SK-N-SH treated with all-trans-retinoic acid at 6 μM for 48 hours (cell line): ENCODE results near the gene AGRP.

Experiments used
- ATAC-seq: fragments of 200-7000 bp; cut with Tn5 transposase; 3 replicates; pipeline ENCODE4 v1.9.1; 2020; ENCODE audit warnings: mild to moderate bottlenecking, moderate library complexity
- ARNTL ChIP-seq: fragments of 450-650 bp; formaldehyde crosslinking; IDR thresholded peaks from 2 replicates; pipeline ENCODE4 v1.5.0; 2020; ENCODE audit warnings: low read depth, mild to moderate bottlenecking, moderate library complexity, borderline replicate concordance
- CSDC2 ChIP-seq: fragments of 250-450 bp; sonication (Bioruptor Pico); IDR thresholded peaks from 2 replicates; pipeline ENCODE4 v1.5.0; 2020; ENCODE audit warnings: mild to moderate bottlenecking, moderate library complexity
- CSRNP3 ChIP-seq: fragments of 250-450 bp; sonication (Bioruptor Pico); IDR thresholded peaks from 2 replicates; pipeline ENCODE4 v1.5.1; 2021; ENCODE audit warnings: mild to moderate bottlenecking, moderate library complexity
- ESRRG ChIP-seq: fragments of 250-450 bp; sonication (Bioruptor Pico); IDR thresholded peaks from 2 replicates; pipeline ENCODE4 v1.6.1; 2021; ENCODE audit warnings: mild to moderate bottlenecking
- GLIS3 ChIP-seq: fragments of 250-450 bp; sonication (Bioruptor Pico); IDR thresholded peaks from 2 replicates; pipeline ENCODE4 v1.5.0; 2020; ENCODE audit warnings: mild to moderate bottlenecking, moderate library complexity
- ISL1 ChIP-seq: fragments of 250-450 bp; sonication (Bioruptor Pico); IDR thresholded peaks from 2 replicates; pipeline ENCODE4 v2.1.2; 2022; ENCODE audit warnings: mild to moderate bottlenecking, moderate library complexity
- OSR1 ChIP-seq: fragments of 250-450 bp; sonication (Bioruptor Pico); IDR thresholded peaks from 2 replicates; pipeline ENCODE4 v1.8.0; 2022; ENCODE audit warnings: moderate library complexity, mild to moderate bottlenecking, inconsistent platforms
- PATZ1 ChIP-seq: fragments of 250-450 bp; sonication (Bioruptor Pico); IDR thresholded peaks from 2 replicates; pipeline ENCODE4 v1.8.0; 2020; ENCODE audit warnings: mild to moderate bottlenecking, moderate library complexity, borderline replicate concordance
- PPARA ChIP-seq: fragments of 250-450 bp; sonication (Bioruptor Pico); IDR thresholded peaks from 2 replicates; pipeline ENCODE4 v1.5.0; 2020; ENCODE audit warnings: mild to moderate bottlenecking, borderline replicate concordance
- RARB ChIP-seq: fragments of 250-450 bp; sonication (Bioruptor Pico); IDR thresholded peaks from 2 replicates; pipeline ENCODE4 v1.8.0; 2021; ENCODE audit warnings: mild to moderate bottlenecking, moderate library complexity
- SNAI2 ChIP-seq: fragments of 250-450 bp; sonication (Bioruptor Pico); IDR thresholded peaks from 2 replicates; pipeline ENCODE4 v1.5.0; 2020; ENCODE audit warnings: mild to moderate bottlenecking, moderate library complexity
- TCF4 ChIP-seq: fragments of 250-450 bp; sonication (Bioruptor Pico); IDR thresholded peaks from 2 replicates; pipeline ENCODE4 v1.8.0; 2021; ENCODE audit warnings: mild to moderate bottlenecking, moderate library complexity, borderline replicate concordance
- TSHZ2 ChIP-seq: fragments of 250-450 bp; sonication (Bioruptor Pico); IDR thresholded peaks from 2 replicates; pipeline ENCODE4 v1.5.0; 2020; ENCODE audit warnings: mild to moderate bottlenecking, moderate library complexity
- ZC3H10 ChIP-seq: fragments of 250-450 bp; sonication (Bioruptor Pico); IDR thresholded peaks from 2 replicates; pipeline ENCODE4 v1.5.1; 2021; ENCODE audit warnings: mild to moderate bottlenecking, moderate library complexity
- ZFP3 ChIP-seq: fragments of 250-450 bp; sonication (Bioruptor Pico); IDR thresholded peaks from 2 replicates; pipeline ENCODE4 v1.5.0; 2020; ENCODE audit warnings: mild to moderate bottlenecking, moderate library complexity
- ZFP30 ChIP-seq: fragments of 450-650 bp; formaldehyde crosslinking; IDR thresholded peaks from 2 replicates; pipeline ENCODE4 v1.5.0; 2022; ENCODE audit warnings: mild to moderate bottlenecking, moderate library complexity
- ZNF565 ChIP-seq: fragments of 450-650 bp; formaldehyde crosslinking; conservative IDR thresholded peaks from 2 replicates; pipeline ENCODE4 v1.5.0; 2020; ENCODE audit warnings: low read depth, mild to moderate bottlenecking, moderate library complexity
- ZNF70 ChIP-seq: fragments of 450-650 bp; formaldehyde crosslinking; IDR thresholded peaks from 2 replicates; pipeline ENCODE4 v1.5.0; 2020; ENCODE audit warnings: mild to moderate bottlenecking, moderate library complexity
- TF ChIP-seq, protein P1 (sequence below): fragments of 250-450 bp; sonication (Bioruptor Pico); IDR thresholded peaks from 2 replicates; pipeline ENCODE4 v1.8.0; 2021; ENCODE audit warnings: low read depth, mild to moderate bottlenecking, moderate library complexity, borderline replicate concordance
- TF ChIP-seq, protein P2 (sequence below): fragments of 250-450 bp; sonication (Bioruptor Pico); IDR thresholded peaks from 2 replicates; pipeline ENCODE4 v1.5.1; 2020; ENCODE audit warnings: low read depth, mild to moderate bottlenecking, moderate library complexity

The AGRP gene

GRCh38 chr16:67442581-67443255, 40.6 kb downstream of the AGRP start (continued):
- TF ChIP-seq PATZ1, result no peak
- TF ChIP-seq, protein P1, sequence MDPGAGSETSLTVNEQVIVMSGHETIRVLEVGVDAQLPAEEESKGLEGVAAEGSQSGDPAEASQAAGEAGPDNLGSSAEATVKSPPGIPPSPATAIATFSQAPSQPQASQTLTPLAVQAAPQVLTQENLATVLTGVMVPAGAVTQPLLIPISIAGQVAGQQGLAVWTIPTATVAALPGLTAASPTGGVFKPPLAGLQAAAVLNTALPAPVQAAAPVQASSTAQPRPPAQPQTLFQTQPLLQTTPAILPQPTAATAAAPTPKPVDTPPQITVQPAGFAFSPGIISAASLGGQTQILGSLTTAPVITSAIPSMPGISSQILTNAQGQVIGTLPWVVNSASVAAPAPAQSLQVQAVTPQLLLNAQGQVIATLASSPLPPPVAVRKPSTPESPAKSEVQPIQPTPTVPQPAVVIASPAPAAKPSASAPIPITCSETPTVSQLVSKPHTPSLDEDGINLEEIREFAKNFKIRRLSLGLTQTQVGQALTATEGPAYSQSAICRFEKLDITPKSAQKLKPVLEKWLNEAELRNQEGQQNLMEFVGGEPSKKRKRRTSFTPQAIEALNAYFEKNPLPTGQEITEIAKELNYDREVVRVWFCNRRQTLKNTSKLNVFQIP (CRISPR knock-in tag), result no peak
- TF ChIP-seq ARNTL, result no peak
- no peak for TF ChIP-seq ZFP3 (CRISPR knock-in tag)

GRCh38 chr16:67441907-67442306, 41.4 kb downstream of the AGRP start:
- no peak for TF ChIP-seq RARB (CRISPR knock-in tag)
- TF ChIP-seq TCF4 (CRISPR knock-in tag), result no peak
- no peak for TF ChIP-seq PPARA
- TF ChIP-seq ZNF70 (CRISPR knock-in tag), result no peak
- no peak for TF ChIP-seq SNAI2 (CRISPR knock-in tag)
- TF ChIP-seq ESRRG (CRISPR knock-in tag), result no peak
- TF ChIP-seq TSHZ2, result no peak
- no peak for TF ChIP-seq CSRNP3 (CRISPR knock-in tag)
- no peak for TF ChIP-seq ZNF565 (CRISPR knock-in tag)
- no peak for TF ChIP-seq ISL1 (CRISPR knock-in tag)
- no peak for TF ChIP-seq ARNTL
- TF ChIP-seq ZFP30 (CRISPR knock-in tag), result no peak
- TF ChIP-seq ZC3H10, result no peak
- no peak for TF ChIP-seq ZFP3 (CRISPR knock-in tag)
- TF ChIP-seq CSDC2, result no peak
- no peak for TF ChIP-seq OSR1 (CRISPR knock-in tag)
- ATAC-seq, result no peak; the same call in 2 of the 3 replicates

- no peak for TF ChIP-seq ZNF565 (CRISPR knock-in tag)
- TF ChIP-seq PPARA, result no peak
- no peak for ATAC-seq
Observed at GRCh38 chr16:67441271-67441753, 42.0 kb downstream of the AGRP start.

DNA sequence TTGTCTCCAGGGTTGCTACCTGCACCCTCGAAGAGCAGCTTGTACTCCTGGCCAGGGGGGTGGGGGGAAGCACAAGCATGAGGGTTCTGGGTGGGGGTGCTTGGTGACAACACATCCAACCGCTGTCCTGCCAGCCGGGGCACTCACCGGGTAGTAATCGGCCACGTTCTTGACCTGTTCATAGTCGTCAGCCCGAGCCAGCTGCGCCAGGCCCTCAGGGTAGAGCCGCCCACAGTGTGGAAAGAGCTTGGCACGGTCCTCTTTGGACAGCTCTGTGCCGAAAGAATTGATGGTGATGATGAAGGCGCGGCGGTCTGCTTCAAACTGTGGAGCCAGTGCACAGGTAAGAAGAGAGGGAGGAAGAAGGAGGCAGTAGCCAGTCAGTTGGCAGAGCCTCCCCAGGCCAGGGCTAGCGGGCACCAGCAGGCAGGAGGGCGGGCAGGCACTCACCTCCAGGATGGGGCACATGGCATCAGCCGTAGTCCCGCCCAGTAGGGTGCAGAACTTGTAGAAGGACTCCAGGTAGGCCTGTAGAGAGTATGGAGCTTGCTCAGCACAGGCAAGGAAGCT, 44.4 kb downstream of the AGRP start:
- no peak for ATAC-seq
- no peak for TF ChIP-seq ZNF70 (CRISPR knock-in tag)

DNA sequence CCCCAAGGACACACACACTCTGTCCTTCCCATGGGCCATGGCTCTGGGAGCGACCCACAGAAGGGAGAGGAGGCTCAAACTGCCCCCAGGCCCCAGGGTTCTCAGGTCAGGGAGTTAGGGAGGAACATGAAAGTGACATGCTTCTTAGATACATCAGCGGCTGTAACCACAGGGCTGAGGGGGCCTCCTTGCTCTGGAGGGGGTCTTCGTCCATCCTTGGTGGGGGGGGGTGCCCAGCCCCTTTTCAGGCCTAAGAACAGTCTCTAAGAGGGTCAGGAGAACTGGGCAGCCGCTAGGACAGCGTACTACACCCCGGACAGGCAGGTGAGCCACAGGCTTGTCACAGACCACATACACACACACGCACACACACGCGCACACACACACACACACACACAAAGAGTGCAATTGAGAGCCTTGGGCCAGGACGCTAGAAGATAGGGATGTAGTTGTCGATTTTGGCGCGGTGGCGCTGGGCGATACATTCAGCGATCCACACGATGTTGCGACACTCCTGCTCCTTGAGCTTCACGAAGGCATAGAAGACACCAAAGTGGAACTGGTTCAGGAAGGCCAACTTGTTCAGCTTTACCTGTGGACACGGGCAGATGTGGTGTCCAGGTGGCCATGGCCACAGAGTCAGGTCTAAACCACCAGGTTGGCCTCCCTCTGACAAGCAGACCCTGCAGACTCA, 45.1 kb downstream of the AGRP start:
- no peak for ATAC-seq
- TF ChIP-seq, protein P2, sequence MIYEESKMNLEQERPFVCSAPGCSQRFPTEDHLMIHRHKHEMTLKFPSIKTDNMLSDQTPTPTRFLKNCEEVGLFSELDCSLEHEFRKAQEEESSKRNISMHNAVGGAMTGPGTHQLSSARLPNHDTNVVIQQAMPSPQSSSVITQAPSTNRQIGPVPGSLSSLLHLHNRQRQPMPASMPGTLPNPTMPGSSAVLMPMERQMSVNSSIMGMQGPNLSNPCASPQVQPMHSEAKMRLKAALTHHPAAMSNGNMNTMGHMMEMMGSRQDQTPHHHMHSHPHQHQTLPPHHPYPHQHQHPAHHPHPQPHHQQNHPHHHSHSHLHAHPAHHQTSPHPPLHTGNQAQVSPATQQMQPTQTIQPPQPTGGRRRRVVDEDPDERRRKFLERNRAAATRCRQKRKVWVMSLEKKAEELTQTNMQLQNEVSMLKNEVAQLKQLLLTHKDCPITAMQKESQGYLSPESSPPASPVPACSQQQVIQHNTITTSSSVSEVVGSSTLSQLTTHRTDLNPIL, result no peak
- TF ChIP-seq GLIS3 (CRISPR knock-in tag) (no peak), SNAI2 (CRISPR knock-in tag) (no peak), ARNTL (no peak), ZC3H10 (no peak)
- TF ChIP-seq, protein P1 (CRISPR knock-in tag), result no peak
